Left lung (tissue), 10 donors: Measurements from ENCODE around the gene ADORA2B. TPM values are rescaled to one million over a fixed set of nuclear protein-coding genes. Genes with fewer than 3 reads are reported as not detected.
"Not testable (repeated sequence)": the region's sequence is repeated elsewhere in the genome, so short reads cannot be mapped to it uniquely, and the experiment has no call there.

Experiments used
- ATAC-seq: fragments of 200-7000 bp; cut with Tn5 transposase; one replicate; pipeline ENCODE4 v1.9.1; 2020; ENCODE audit warnings: moderate library complexity
- DNase-seq, 4 donors: peaks; one replicate each; pipeline ENCODE4 v3.0.0-alpha.2; 2013 to 2020
- H3K27ac ChIP-seq, 2 donors: fragments of 200-600 bp; sonication (generic) in 1 of 2; one replicate each; pipeline versions ENCODE4 v1.5.0 to v1.8.0; 2020 to 2021
- H3K27me3 ChIP-seq, 2 donors: fragments of 200-600 bp; sonication (generic) in 1 of 2; one replicate each; pipeline versions ENCODE4 v1.5.0 to v1.8.0; 2020 to 2021
- H3K36me3 ChIP-seq, 2 donors: fragments of 200-600 bp; sonication (generic) in 1 of 2; one replicate each; pipeline versions ENCODE4 v1.5.0 to v1.8.0; 2020 to 2021
- H3K4me1 ChIP-seq, 2 donors: fragments of 200-600 bp; one replicate each; pipeline ENCODE4 v1.8.0; 2021
- H3K4me3 ChIP-seq, 2 donors: fragments of 200-600 bp; sonication (generic) in 1 of 2; one replicate each; pipeline versions ENCODE4 v1.5.0 to v1.8.0; 2020 to 2021; ENCODE audit warnings: mild to moderate bottlenecking in 1 of 2
- H3K9me3 ChIP-seq, 2 donors: fragments of 200-600 bp; sonication (generic) in 1 of 2; one replicate each; pipeline versions ENCODE4 v1.5.0 to v1.8.0; 2020 to 2021
- CTCF ChIP-seq, 2 donors: fragments of 200-600 bp; sonication (generic) in 1 of 2; IDR thresholded peaks; one replicate each; pipeline versions ENCODE4 v1.5.0 to v1.8.0; 2021; ENCODE audit warnings: antibody characterized with exemption in 2 of 2
- intact Hi-C, 2 donors: fragments of 100-400 bp; cut with DNase I; formaldehyde crosslinking; loops; one replicate each; pipeline versions ENCODE4 v1.11.2 to v1.14.2; 2022
- polyA plus RNA-seq, 6 donors: library from polyadenylated mRNA; unstranded; fragments of 120-200 nt; gene quantifications; one replicate each; pipeline ENCODE4 v1.2.1, GENCODE V29; 2013; ENCODE audit not compliant: insufficient read length in 6 of 6
- total RNA-seq, 2 donors: library from RNA; stranded (reverse); fragmentation: NEBNext Ultra II Directional; extraction: Animal tissue kit (Norgen Biotek cat#: 25700); gene quantifications; one replicate each; pipeline ENCODE4 v1.2.1, GENCODE V29; 2021
- donor health status: DM: no; HTN: yes; CAD: no.
- donor health status: DM: no; HTN: no; CAD: no.

Gene ADORA2B
- total and polyA plus RNA-seq, 8 donors: 2.3 to 12.2 (median 6.3) TPM

GRCh38 chr17:15973016-15973415, 28.1 kb downstream of the ADORA2B start:
- Histone ChIP-seq H3K4me3 (no peak overlapping the region), H3K27ac (no peak overlapping the region), H3K4me1 (peaks cover 0 to 9% of the 10 kb centered on the region in 2 donors), H3K27me3 (no peaks in the 10 kb centered on the region), H3K36me3 (peaks cover 0 to 27% of the 10 kb centered on the region in 2 donors), H3K9me3 (no peaks in the 10 kb centered on the region)
- intact Hi-C loops: no loop called here
- ATAC-seq (peak; percentile 51), DNase-seq (peak in 1 of 4 donors; percentile 15)
- TF ChIP-seq CTCF (IDR thresholded peaks at IDR 0.05): no peak

GRCh38 chr17:15973834-15974233, 28.9 kb downstream of the ADORA2B start:
- DNase-seq (no peak), ATAC-seq (no peak)
- TF ChIP-seq CTCF (IDR thresholded peaks at IDR 0.05): no peak
- Histone ChIP-seq H3K4me3 (no peak overlapping the region), H3K4me1 (peaks cover 0 to 9% of the 10 kb centered on the region in 2 donors), H3K9me3 (no peaks in the 10 kb centered on the region), H3K27ac (no peak overlapping the region), H3K36me3 (peaks cover 0 to 35% of the 10 kb centered on the region in 2 donors), H3K27me3 (no peaks in the 10 kb centered on the region)
- intact Hi-C loops: no loop called here

GRCh38 chr17:15977894-15978293, 33.0 kb downstream of the ADORA2B start:
- intact Hi-C loops: no loop called here
- Histone ChIP-seq H3K27me3 (no peaks in the 10 kb centered on the region), H3K4me3 (no peak overlapping the region), H3K27ac (no peak overlapping the region), H3K36me3 (peaks cover 0 to 62% of the 10 kb centered on the region in 2 donors), H3K4me1 (peaks cover 0 to 16% of the 10 kb centered on the region in 2 donors), H3K9me3 (no peaks in the 10 kb centered on the region)
- ATAC-seq: no peak
- no peak for TF ChIP-seq CTCF (IDR thresholded peaks at IDR 0.05)
- DNase-seq: no peak

- no peak for DNase-seq
These were observed 33.7 kb downstream of the ADORA2B start for GRCh38 chr17:15978606-15979005.

GRCh38 chr17:15979013-15979412, 34.1 kb downstream of the ADORA2B start:
- H3K27ac ChIP-seq, H3K27me3 ChIP-seq, ATAC-seq, H3K9me3 ChIP-seq, intact Hi-C loops, DNase-seq, H3K4me3 ChIP-seq: not testable (repeated sequence)
- peaks cover 0 to 73% of the 10 kb centered on the region in 2 donors for H3K36me3 ChIP-seq
- H3K4me1 ChIP-seq: peaks cover 0 to 16% of the 10 kb centered on the region in 2 donors

More at GRCh38 chr17:15978606-15979005, 33.7 kb downstream of the ADORA2B start:
- TF ChIP-seq CTCF (IDR thresholded peaks at IDR 0.05): no peak
- Histone ChIP-seq H3K27me3 (no peaks in the 10 kb centered on the region), H3K4me3 (no peak overlapping the region), H3K4me1 (peaks cover 0 to 16% of the 10 kb centered on the region in 2 donors), H3K27ac (no peak overlapping the region), H3K36me3 (peaks cover 0 to 69% of the 10 kb centered on the region in 2 donors), H3K9me3 (no peaks in the 10 kb centered on the region)
- no peak for ATAC-seq
- intact Hi-C loops: no loop called here

GRCh38 chr17:15981208-15981607, 36.3 kb downstream of the ADORA2B start:
- no peak overlapping the region for H3K27ac ChIP-seq
- H3K4me1 ChIP-seq: peaks cover 0 to 16% of the 10 kb centered on the region in 2 donors
- H3K4me3 ChIP-seq: no peak overlapping the region
- H3K9me3 ChIP-seq: no peaks in the 10 kb centered on the region
- ATAC-seq: no peak
- TF ChIP-seq CTCF (IDR thresholded peaks at IDR 0.05): no peak
- no peak for DNase-seq
- intact Hi-C loops: no loop called here
- H3K27me3 ChIP-seq: no peaks in the 10 kb centered on the region
- H3K36me3 ChIP-seq: peaks cover 0 to 80% of the 10 kb centered on the region in 2 donors
